Endothelial cell of umbilical vein (primary cell): Measurements from ENCODE around the gene PRPF18. TPM values are rescaled to one million over a fixed set of nuclear protein-coding genes. Genes with fewer than 3 reads are reported as not detected.

Experiments used
- BruUV-seq: library from RNA; stranded (reverse); fragments of 400-500 nt; replicated peaks from 2 replicates; lab custom pipeline; 2021; lab: Mats Ljungman, UMichigan
- CTCF ChIA-PET: fragments of 300-600, 350-600 bp; sonication (Branson Sonifier 250); formaldehyde crosslinking; loops from one replicate; lab custom pipeline; 2021; ENCODE audit warnings: antibody characterized with exemption, inconsistent platforms; lab: Charles Lee
- POLR2A ChIA-PET: fragments of 300-600, 350-600 bp; sonication (Branson Sonifier 250); formaldehyde crosslinking; loops from one replicate; lab custom pipeline; 2021; ENCODE audit warnings: antibody characterized with exemption, inconsistent platforms; lab: Charles Lee
- DNase-seq: peaks from one replicate; pipeline ENCODE4 v3.0.0-alpha.2; 2011; ENCODE audit warnings: low read depth, low spot score
- FAIRE-seq: peaks from 2 replicates; lab custom pipeline; 2011; peaks lifted over from hg19 to GRCh38; lab: Jason Lieb, UNC
- H2AFZ ChIP-seq: 2 replicates; pipeline ENCODE4 v1.6.0; 2012; ENCODE audit warnings: low read depth, low read length, control low read depth, inconsistent platforms
- H3K27ac ChIP-seq: 2 replicates; pipeline ENCODE4 v1.5.1; 2011; ENCODE audit warnings: low read depth, mild to moderate bottlenecking, control low read depth, low read length, moderate library complexity; ENCODE audit not compliant: insufficient read depth
- H3K27me3 ChIP-seq, 2 experiments: 2 replicates each; pipeline versions ENCODE4 v1.6.0 to v1.6.1; 2011; ENCODE audit warnings: low read length in 2 of 2, mixed read lengths in 1 of 2; ENCODE audit not compliant: control insufficient read depth in 2 of 2, insufficient read depth in 2 of 2
- H3K36me3 ChIP-seq, 2 experiments: 2 replicates in 1 of 2; 3 replicates in 1 of 2; pipeline ENCODE4 v1.5.1; 2011; ENCODE audit warnings: low read length in 2 of 2, mild to moderate bottlenecking in 1 of 2, moderate library complexity in 1 of 2; ENCODE audit not compliant: control insufficient read depth in 2 of 2, insufficient read depth in 2 of 2; ENCODE audit errors: extremely low read depth in 1 of 2
- H3K4me1 ChIP-seq: 3 replicates; pipeline ENCODE4 v1.5.1; 2011; ENCODE audit warnings: mild to moderate bottlenecking, low read length; ENCODE audit not compliant: control insufficient read depth, insufficient read depth; ENCODE audit errors: extremely low read depth
- H3K4me2 ChIP-seq: 2 replicates; pipeline ENCODE4 v1.6.1; 2011; ENCODE audit warnings: low read length, control low read depth, mixed read lengths; ENCODE audit not compliant: insufficient read depth
- H3K4me3 ChIP-seq, 3 experiments: fragments of 200-600 bp in 1 of 3; sonication (generic), shearing (Covaris generic) in 1 of 3; replicated peaks in 1 of 3; 2 replicates each; pipeline ENCODE4 v1.5.1; 2011 to 2016; ENCODE audit warnings: control low read depth in 3 of 3, low read length in 3 of 3, mild to moderate bottlenecking in 2 of 3, inconsistent platforms in 1 of 3, low read depth in 1 of 3, moderate library complexity in 1 of 3; ENCODE audit not compliant: insufficient read depth in 1 of 3
- H3K79me2 ChIP-seq: 2 replicates; pipeline ENCODE4 v1.6.0; 2012; ENCODE audit warnings: low read length, inconsistent platforms; ENCODE audit not compliant: control insufficient read depth, insufficient read depth
- H3K9ac ChIP-seq: replicated peaks from 2 replicates; pipeline ENCODE3; 2011; ENCODE audit warnings: low read length, control low read depth; ENCODE audit not compliant: insufficient read depth; ENCODE audit errors: extremely low read depth
- H3K9me1 ChIP-seq: replicated peaks from 3 replicates; pipeline ENCODE4 v1.6.0; 2011; ENCODE audit warnings: mild to moderate bottlenecking, low read length; ENCODE audit not compliant: control insufficient read depth, insufficient read depth; ENCODE audit errors: extremely low read depth
- H3K9me3 ChIP-seq: replicated peaks from 2 replicates; pipeline ENCODE4 v1.5.1; 2012; ENCODE audit warnings: low read length, inconsistent platforms; ENCODE audit not compliant: control insufficient read depth, insufficient read depth
- H4K20me1 ChIP-seq: replicated peaks from 2 replicates; pipeline ENCODE3; 2011; ENCODE audit warnings: mild to moderate bottlenecking, low read length; ENCODE audit not compliant: control insufficient read depth, insufficient read depth; ENCODE audit errors: extremely low read depth
- EZH2 ChIP-seq: IDR thresholded peaks from 2 replicates; pipeline ENCODE4 v1.6.1; 2012; ENCODE audit warnings: borderline replicate concordance, low read depth, mild to moderate bottlenecking, moderate library complexity, low read length, inconsistent platforms; ENCODE audit not compliant: severe bottlenecking
- GATA2 ChIP-seq: IDR thresholded peaks from 2 replicates; pipeline ENCODE4 v1.7.0; 2011; ENCODE audit warnings: low read depth, mild to moderate bottlenecking, moderate library complexity, mixed read lengths, low read length; ENCODE audit not compliant: insufficient read length, insufficient read depth
- JUN ChIP-seq: IDR thresholded peaks from 2 replicates; pipeline ENCODE4 v1.6.1; 2011; ENCODE audit warnings: borderline replicate concordance, low read depth; ENCODE audit not compliant: insufficient read length, insufficient read depth
- MYC ChIP-seq: IDR thresholded peaks from one replicate; pipeline ENCODE4 v1.6.1; 2011; ENCODE audit warnings: mild to moderate bottlenecking, low read depth, low read length
- POLR2AphosphoS5 ChIP-seq: IDR thresholded peaks from 2 replicates; pipeline ENCODE4 v1.6.1; 2012; ENCODE audit warnings: low read depth, mild to moderate bottlenecking, control low read depth, low read length, moderate library complexity; ENCODE audit not compliant: insufficient read depth
- dilution Hi-C: fragments of 300-500 bp; cut with MboI; formaldehyde crosslinking; loops from one replicate; pipeline ENCODE4 v1.15.0; 2019; ENCODE audit warnings: low sequenced_read_pairs; ENCODE audit not compliant: extremely low pct_ligation_motif_present
- intact Hi-C: fragments of 100-400 bp; cut with micrococcal nuclease; formaldehyde crosslinking; loops from one replicate; pipeline ENCODE4 v1.10.0; 2022
- polyA plus RNA-seq, 4 experiments: library from polyadenylated mRNA; depleted of rRNA in 3 of 4; stranded (reverse) in 3 of 4; unstranded in 1 of 4; fragments of >200 nt; gene quantifications; 2 replicates each; pipeline versions ENCODE4 v1.2.1 to v1.2.3, GENCODE V29; 2011 to 2012; ENCODE audit warnings: missing spikeins in 1 of 4
- total RNA-seq: library from RNA; stranded (reverse); gene quantifications from 2 replicates; pipeline ENCODE4 v1.2.3, GENCODE V29; 2021
- TF ChIP-seq, protein P1 (sequence below): IDR thresholded peaks from 2 replicates; pipeline ENCODE4 v1.6.1; 2011; ENCODE audit not compliant: insufficient read depth, insufficient read length
- TF ChIP-seq, protein P2 (sequence below), 2 donors: IDR thresholded peaks; 1 replicate in 1 of 2; 2 replicates in 1 of 2; pipeline ENCODE4 v1.5.1; 2011; ENCODE audit warnings: low read length in 2 of 2, mild to moderate bottlenecking in 2 of 2, moderate library complexity in 2 of 2, control low read depth in 1 of 2, inconsistent platforms in 1 of 2, low read depth in 1 of 2; ENCODE audit not compliant: insufficient read depth in 1 of 2; ENCODE audit errors: extremely low read depth in 1 of 2

PRPF18 gene
- total and polyA plus RNA-seq, 2 donors (not counting 3 experiments of a cell fraction or from before 2014, with no cell fraction given): 7.3 to 21.0 TPM

DNA sequence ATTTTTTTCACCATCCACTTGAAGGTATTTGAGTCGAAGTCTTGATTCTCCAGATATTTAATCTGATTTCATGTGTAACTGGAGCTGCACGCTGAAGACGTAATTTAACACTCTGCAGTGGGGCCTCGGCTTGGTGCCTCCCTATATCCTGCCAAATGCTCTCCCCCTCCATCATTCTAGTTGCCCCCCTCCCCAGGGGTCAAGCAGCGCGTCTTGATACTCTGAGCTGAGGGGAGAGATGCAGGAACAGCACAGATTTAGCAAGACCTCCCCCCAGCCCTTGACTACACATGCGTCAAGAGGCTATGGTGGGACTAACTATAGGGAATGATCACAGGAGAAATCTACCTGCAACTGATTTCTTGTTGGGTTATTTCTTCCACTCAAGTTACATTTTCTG lies 85.8 kb downstream of the PRPF18 start:
- dilution Hi-C loops: no loop called here
- H3K36me3 ChIP-seq: peaks cover 18 to 43% of the 10 kb centered on the region in 2 experiments
- CTCF ChIA-PET: interaction anchor here (0.6 to 1.2 kb wide), 2 partner anchors 13 to 26 kb away, joined by 3 read pairs; no protein-coding TSS in a partner anchor

More for the DNA sequence above, 85.8 kb downstream of the PRPF18 start:
- intact Hi-C loops: no loop called here
- H3K4me3 ChIP-seq: no peak overlapping the region
- no peaks in the 10 kb centered on the region for H3K9me1 ChIP-seq
- H4K20me1 ChIP-seq: peaks cover 2% of the 10 kb centered on the region
- no peaks in the 10 kb centered on the region for H3K9me3 ChIP-seq
- H2AFZ ChIP-seq: no peak overlapping the region
- H3K27ac ChIP-seq: no peak overlapping the region
- BruUV-seq: no TSS peak
- H3K27me3 ChIP-seq: no peaks in the 10 kb centered on the region
- H3K9ac ChIP-seq: no peak overlapping the region
- FAIRE-seq (no peak), DNase-seq (no peak)
- POLR2A ChIA-PET: no interaction called here
- H3K79me2 ChIP-seq: peaks cover 24% of the 10 kb centered on the region
- TF ChIP-seq EZH2 (no peak), GATA2 (no peak), POLR2AphosphoS5 (no peak), MYC (no peak), JUN (no peak)
- TF ChIP-seq, protein P1, sequence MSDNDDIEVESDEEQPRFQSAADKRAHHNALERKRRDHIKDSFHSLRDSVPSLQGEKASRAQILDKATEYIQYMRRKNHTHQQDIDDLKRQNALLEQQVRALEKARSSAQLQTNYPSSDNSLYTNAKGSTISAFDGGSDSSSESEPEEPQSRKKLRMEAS: no peak
- TF ChIP-seq, protein P2, sequence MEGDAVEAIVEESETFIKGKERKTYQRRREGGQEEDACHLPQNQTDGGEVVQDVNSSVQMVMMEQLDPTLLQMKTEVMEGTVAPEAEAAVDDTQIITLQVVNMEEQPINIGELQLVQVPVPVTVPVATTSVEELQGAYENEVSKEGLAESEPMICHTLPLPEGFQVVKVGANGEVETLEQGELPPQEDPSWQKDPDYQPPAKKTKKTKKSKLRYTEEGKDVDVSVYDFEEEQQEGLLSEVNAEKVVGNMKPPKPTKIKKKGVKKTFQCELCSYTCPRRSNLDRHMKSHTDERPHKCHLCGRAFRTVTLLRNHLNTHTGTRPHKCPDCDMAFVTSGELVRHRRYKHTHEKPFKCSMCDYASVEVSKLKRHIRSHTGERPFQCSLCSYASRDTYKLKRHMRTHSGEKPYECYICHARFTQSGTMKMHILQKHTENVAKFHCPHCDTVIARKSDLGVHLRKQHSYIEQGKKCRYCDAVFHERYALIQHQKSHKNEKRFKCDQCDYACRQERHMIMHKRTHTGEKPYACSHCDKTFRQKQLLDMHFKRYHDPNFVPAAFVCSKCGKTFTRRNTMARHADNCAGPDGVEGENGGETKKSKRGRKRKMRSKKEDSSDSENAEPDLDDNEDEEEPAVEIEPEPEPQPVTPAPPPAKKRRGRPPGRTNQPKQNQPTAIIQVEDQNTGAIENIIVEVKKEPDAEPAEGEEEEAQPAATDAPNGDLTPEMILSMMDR (IDR thresholded peaks at IDR 0.05; ENCODE audit: extremely low read depth in 1 of 2, insufficient read depth in 1 of 2, low read depth in 1 of 2, low read length in 2 of 2): no peak
- H3K4me2 ChIP-seq: no peak overlapping the region
- peaks cover 5% of the 10 kb centered on the region for H3K4me1 ChIP-seq
